Fibroblast of skin of right quadriceps (primary cell): ENCODE data around the gene MYOCD.

Source experiments
- DNase-seq: peaks from one replicate; pipeline ENCODE4 v3.0.0-alpha.2; 2013

Gene MYOCD

DNA sequence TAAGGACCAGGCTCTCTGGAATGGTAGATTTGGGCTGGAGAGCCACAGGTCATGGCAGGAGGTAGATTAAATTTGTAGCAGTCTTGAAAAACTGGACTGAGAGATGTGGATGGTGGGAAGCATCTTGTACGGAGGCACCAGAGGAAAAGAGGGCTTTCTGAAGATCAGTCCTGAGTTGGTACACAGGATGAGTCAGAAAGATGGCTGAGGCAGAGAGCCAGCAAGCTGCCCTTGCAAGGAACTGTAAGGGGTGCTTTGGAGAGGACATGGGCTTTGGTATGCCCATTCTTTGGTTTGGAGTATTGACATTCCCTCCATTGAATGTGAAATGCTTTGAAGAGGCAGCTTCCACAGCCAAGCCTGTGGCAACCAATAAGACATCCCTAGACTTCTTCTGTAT lies 55.9 kb downstream of the MYOCD start:
- no peak for DNase-seq

DNA sequence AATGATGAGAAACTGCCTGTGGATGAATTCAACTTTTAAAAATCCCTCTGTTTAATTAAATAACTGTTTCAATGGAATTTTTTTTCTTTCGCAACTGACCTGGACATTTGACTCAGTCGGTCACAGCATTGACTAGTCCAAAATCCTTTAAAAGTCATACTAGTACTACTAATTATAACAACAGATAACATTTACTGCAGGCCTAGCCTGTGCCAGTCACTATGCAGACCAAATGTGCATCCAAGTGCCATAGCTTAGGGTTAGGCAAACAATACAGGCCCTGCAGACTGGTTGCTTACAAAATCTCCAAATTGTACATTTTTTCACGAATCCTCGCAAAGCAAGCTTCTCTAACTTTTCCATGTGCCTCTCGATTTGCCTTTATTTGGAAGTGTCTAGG lies 56.6 kb downstream of the MYOCD start:
- no peak for DNase-seq

DNA sequence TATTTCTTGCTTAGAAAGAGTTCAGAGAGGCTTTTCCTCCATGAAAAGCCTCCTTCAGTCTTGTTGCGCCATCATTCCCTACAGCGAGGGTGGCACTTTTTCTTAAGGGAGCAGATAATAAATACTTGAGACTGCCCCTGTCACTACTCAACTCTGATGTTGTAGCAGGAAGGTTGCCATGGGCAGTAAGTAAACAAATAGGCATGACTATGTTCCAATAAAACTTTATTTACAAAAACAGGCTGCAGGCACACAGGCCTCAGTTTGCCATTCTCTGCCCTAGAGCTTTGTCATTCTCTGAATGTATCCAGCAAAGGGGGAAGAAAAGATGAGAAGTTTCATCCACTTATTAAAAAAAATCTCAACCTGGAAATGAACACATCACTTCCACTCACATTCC lies 60.4 kb downstream of the MYOCD start:
- DNase-seq = no peak

DNA sequence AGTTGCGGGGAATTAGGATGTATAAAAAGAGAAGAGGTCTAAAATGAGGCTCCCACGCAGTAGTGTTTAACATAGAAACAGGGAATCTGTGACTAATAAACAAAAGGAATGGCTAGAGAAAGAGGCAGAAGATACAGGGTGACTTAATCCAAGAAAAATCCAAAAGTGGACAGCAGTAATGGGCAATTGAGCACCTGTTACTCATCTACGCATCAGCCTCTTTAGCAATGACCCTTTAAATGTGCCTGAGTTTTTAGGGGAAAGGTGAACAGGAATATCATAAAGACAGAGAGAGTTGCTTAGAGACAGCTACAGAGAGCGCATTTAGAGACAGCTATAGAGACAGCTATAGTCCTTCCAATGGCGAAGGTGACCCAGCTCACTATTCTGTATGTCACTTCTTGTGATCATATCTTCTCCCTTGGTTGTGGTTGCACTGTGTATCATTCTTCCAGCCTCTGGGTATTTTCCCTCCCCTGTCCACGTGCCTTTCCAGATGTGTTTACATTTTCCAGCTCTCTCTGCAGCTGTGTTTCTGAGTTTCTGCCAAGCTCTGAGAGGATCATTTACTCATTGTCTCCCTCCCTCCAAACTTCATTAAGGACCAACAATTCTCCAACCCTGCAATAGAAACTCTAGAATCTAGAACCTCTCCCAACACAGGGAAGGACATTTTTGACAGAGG lies 61.5 kb downstream of the MYOCD start:
- DNase-seq = peak; percentile 29

DNA sequence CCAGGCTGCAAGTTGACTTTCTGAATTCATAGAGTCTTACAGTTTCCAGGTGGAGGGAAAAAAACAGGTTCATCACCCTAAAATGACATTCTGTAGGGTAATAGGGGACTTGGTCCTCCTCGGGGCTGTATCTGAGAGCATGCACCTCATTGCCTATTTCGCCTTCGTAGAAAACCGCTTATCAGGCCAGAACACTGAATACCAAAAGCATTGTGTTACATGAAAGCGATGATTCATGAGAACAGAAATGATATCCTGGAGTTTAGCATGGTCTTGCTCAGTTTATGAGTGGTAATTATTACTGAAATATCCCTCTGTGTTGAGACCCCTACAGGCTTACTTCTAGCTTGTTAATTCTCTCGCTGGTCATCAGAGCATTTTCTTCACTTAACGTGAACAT lies 62.2 kb downstream of the MYOCD start:
- no peak for DNase-seq

DNA sequence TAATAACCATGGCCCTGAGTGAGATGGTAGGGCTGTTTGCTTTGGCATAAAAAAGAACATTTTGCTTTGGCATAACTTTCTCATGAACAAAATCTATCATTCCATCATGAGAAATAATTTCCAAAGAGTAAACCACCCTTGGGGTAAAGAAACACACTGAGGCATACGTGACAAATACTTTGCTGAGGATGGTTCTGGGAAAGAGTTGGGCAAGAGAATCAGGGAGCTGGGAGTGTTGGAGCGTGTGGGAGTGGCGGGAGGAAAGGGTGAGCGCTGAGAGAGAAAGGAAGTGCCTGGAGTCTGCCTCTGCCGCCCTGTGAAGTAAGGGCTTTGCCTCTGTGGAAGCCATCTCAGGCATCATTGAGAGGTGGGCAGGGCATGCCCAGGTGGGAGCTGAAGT lies 63.4 kb downstream of the MYOCD start:
- no peak for DNase-seq

DNA sequence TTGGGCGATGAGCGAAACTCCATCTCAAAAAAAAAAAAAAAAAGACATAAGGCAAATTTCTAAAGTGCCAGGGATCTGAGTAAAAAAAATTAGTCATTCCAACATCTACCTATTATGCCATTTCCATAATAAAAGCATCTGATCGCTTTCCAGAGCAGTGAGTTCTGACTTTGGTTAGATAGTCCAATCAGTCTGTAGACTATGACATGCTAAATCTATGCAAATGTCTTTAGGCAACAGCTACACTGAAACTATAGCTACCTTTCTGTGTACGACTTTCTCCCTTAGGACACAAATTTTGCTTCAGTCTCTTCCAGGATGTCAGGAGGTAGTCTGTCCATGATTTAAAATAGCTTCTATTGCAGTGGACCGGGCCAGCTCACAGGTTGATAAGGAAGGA lies 64.7 kb downstream of the MYOCD start:
- no peak for DNase-seq

DNA sequence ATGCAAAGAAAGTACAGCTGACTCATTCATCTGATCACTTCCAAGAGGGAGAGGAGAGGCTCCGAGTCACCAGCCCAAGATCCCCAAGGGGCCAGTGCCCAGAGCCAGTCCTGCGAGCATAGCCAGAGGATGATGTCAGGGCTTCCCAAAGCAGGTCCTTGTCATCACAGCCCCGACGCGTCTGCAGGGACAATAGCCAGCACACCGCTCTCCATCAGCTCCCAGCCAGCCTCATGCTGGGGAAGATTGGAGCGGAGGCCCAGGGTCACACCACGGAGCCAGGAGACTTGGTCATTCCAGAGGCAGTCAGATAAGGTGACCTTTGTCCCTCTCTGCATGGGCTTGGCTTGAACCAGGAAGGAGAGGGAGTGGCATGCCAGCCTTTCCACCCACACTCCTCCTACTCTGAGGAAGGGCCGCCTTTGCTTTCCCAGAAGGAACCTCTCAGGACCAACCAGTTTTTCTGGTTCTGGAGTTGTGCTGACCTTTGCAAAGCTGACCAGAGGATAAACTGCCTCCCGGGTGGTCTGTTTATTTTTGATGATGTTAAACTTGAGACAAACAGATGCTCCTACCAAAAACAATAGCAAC lies 65.3 kb downstream of the MYOCD start:
- peak; percentile 54 for DNase-seq

DNA sequence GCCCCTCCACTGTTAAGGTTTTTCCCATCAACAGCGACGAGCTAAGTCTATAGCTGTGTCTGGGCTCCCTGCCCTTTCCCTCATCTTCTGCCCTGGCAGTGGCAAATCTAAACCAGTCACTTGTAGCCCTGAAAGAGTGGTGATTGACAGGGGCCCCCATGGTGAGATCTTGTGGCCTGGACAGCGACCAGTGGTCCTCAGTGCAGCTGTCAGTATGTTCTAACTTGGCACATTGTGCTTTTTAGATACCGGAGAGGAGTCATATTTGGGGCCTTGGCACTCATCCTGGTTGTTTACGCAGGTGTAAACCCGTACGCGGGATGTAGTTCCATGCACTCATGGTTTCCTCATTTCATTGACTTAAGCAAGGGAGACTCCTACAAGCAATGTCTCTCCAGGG lies 66.1 kb downstream of the MYOCD start:
- DNase-seq = no peak

DNA sequence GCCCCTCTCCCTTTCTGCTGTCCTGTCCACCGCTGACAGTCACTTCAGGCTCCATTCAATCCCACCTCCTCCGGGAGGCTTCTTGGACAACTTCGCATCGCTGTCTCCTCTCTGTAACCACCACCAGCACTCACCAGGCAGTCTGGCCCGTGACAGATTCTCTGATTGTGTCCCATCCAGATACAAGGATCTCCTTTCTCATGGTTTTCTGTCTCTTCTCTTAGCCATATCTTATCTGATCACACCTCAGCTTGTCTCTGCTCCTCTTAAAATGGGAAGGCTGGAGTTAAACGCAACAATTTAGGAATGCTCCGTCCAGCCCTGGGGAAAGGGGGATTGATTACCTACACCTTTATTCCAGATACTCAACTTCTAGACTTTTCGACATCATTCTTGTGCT lies 66.7 kb downstream of the MYOCD start:
- DNase-seq = no peak

DNA sequence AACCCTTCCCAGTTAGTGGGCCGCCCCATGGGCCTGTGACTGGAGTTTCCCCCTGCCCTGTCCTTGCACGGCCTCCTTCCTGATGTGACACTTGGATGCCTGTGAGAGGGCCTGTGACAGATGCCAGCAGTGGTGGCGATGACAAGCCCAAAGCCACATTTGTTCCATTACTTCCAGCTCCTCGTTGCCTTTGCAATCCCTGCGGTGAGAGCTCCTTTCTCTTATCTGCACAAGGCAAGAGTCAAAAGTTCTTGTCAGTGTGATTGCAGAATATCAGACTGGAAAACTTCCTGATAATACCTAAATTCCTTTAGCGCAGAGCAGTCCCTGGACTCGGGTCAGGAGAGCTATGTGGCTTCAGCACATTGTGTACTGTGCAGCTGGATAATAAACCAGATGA lies 69.2 kb downstream of the MYOCD start:
- no peak for DNase-seq

DNA sequence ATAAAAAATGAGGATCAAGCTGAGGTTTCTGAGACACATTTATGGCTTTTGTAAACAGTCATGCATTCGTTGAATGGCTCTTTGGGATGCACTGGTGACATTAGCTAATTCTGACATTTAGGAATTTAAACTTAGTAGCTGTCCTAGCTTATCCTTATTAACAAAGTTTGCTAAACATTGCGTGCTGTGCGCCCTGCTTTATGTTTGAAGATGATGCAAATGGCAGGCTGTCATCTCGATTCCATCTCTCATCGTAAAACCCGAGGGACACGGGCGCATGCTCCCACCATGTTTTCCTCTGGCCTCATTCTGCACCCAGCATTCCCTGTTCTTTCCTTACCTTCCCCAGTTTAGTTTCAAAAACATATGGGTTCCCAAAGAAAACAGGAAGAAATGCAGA lies 69.8 kb downstream of the MYOCD start:
- DNase-seq = no peak

DNA sequence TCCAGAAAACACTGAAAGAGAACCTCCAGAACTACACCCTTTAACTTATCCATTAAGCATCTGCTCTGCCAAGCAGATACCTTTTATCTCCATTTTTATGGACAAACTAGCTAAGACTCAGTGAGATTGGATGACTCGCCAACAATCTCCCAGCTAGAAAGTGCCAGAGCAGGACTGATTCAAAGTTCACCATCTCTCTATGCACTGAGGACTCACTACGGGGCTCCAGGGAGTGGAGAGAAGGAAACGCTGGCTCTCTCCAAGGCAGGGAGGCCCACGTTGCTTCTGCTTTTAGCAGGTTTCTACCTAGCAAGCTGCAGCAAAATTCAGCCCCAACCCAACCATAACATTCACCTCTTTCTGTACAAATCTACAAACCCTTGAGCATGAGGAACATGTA lies 70.8 kb downstream of the MYOCD start:
- DNase-seq = no peak

DNA sequence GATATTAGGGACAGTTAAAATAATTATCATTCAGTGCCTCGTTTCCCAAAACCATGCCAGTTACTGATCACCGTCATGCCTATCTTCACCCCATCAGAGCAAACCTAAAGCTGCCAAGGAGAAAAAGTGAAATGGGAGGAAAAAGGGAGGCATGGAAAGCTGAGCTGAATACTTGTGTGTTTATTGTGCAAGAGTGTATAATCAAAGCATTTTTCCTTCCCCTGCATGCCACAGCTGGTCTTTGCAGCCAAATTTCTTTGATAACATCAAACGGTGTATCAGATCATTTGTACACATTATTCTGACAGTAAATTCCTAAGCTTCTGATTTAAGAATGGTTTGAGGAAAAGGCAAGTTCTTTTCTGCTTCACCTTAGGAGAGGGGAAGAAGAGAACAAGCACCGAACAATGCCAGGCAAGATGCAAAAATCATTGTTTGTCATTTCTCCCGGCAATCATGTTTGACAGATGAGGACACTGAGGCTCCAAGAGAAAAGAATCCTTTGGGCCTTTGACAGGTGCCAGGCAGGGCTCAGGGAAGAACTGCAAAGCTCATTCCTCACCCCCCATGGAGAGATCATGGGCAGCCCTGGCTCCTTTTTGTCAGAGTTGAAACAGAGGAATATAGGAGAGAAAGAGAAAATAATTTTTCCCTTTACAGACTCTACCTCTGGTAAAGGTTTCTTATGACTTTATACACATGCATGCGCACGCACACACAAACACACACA lies 72.2 kb downstream of the MYOCD start:
- no peak for DNase-seq

DNA sequence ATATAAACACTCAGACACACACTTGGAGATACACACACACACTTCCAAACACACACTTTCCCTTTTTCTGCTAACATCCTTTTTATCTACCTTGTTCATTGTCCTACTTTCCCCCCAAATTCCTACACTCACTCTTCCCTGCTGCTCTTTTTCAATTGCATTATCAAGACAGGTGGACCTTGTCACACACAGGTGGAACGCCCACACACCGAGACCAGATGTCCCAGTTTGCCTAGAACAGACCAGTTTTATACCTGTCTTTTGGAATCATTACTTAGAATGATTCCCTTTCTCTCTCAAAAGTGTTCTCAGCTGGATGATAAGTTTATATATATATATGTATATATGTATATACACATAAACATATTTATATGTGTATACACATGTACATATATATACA lies 72.9 kb downstream of the MYOCD start:
- no peak for DNase-seq

DNA sequence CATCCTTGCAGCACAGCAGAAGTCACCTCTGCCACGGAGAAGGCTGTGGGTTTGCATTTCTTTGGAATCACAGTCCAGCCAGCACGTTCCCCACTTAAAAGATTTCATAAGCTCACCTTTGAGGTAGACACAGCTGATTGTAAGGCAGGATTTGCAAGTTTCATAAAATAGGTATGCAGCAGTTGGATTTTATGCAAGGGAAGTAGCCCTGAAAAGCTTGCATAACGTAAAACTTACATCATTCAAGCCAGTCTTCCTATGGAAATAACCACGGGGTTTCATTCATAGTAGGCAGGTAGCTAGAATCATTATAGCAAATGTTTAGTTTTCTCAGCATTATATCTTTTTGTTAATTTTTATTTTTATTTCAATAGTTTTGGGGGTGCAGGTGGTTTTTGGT lies 73.8 kb downstream of the MYOCD start:
- DNase-seq = no peak

DNA sequence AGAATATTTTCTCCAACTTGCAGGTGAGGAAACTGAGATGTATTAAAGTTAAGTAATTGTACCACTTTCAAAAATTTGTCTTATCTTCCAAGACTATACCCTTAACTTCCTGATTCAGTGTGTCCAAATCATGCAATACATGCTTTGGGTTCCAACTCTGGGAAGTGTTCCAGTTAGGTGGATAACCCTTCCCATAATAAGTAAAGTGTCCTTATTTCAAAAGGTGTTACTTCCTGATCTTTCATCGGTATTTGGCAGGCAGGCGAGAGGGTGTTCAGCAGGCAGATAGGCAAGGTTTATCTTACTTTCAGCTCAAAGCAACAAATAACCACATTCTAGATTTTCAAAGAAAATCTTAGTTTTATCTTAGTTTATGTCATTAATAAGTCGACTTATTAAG lies 77.4 kb downstream of the MYOCD start:
- DNase-seq = no peak

DNA sequence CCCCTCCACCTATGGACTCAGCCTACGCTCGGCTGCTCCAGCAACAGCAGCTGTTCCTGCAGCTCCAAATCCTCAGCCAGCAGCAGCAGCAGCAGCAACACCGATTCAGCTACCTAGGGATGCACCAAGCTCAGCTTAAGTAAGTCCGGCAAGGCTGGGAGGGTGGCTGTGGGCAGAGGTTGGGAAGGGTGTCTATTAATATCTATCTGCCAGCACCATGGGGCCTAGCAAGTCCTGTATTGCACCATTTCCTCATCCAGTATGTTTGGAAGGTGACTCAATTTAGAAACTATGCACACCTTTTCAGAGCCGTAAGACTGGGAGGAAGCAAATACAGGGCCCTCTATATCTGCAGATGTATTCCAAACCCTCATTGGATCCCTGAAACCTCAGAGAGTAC lies 78.6 kb downstream of the MYOCD start:
- DNase-seq = peak; percentile 18

DNA sequence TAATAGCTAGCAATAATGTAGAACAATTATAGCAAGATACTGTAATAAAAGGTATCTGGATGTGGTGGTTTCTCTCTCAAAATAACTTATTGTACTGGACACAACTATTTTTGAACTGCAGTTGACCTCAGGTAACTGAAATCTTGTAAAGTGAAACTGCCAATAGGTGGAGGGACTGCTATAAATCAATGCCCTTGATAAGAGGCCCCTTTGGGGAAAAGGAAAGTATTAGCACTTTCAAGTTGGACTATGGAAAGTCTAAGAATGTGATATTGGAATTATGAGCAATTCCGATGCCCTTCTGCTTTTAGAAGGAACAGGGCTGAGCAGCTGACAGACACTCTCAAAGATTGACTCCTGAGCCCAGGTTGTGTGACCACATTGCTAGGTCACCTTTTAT lies 79.1 kb downstream of the MYOCD start:
- DNase-seq = no peak

DNA sequence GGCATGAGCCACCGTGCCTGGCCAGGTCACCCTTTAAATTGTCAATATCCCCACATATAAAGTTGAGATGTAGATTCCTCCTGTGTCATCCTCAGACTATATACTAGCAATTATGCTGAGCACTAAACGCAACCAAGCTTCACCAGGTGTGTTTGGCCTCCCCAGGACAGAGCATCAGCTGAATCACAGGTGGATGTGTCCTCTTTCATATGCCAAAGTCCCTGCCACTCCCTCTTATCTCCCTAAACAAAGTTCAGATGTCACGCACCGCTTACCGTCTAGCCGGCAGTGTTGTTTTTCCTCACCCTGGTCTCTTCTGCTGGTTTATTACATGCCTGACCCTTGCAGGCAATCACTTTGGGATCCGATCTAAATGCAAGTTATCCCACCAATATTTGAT lies 79.8 kb downstream of the MYOCD start:
- DNase-seq = no peak

DNA sequence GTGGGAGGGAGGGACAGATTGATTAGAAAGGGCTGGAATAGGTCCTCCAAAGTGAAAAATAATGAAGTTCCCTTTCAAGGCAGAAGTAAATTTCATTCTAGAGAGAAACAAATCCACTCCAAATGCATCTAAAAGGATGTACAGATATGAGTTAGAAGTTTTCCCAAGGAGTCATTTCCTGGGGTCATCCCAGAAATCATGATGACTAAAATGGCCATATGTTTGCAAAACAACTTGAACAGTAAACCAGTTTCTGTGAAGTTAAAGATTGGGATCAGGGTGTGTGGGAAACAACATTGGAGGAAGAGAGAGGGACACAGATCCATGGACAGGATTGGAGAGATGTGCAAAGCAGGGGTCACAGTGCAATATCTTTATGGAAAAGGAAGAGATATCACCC lies 91.1 kb downstream of the MYOCD start:
- peak; percentile 40 for DNase-seq

DNA sequence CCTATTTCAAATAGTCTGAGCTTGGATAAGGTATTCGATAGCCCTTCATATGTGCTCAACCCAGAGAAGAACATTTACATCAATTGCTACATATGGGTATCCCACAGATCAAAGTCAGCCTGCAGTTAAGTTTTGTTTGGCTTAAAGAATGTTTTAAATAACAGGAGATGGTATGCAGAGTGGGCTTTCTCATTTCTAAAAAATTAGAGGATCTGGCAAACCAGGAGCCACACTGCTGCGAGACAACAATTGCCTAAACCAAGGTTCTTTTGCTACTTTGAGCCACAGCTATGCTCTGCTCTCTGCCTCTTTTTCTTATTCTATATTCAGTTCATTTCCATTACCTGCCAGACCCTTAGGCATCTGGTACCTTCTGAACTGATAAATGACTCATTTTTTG lies 93.4 kb downstream of the MYOCD start:
- no peak for DNase-seq

DNA sequence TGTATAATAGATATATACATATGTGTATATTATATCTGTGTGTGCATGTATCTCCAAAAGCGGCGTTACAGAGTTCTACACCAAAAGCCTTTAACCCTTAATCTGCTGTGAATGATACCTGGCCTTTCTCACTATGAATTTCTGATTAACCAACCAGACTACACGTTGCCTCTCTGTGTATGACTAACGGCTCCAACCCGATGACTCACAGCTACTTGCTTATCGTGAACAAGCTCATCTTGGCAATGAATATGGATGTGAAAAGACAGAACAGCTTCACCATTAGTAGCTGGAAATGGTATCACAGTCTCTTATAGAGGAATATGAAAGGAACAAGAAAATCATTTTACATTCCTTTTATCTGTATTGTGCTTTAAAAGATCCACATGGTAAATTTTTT lies 99.9 kb downstream of the MYOCD start:
- DNase-seq = peak; percentile 75

DNA sequence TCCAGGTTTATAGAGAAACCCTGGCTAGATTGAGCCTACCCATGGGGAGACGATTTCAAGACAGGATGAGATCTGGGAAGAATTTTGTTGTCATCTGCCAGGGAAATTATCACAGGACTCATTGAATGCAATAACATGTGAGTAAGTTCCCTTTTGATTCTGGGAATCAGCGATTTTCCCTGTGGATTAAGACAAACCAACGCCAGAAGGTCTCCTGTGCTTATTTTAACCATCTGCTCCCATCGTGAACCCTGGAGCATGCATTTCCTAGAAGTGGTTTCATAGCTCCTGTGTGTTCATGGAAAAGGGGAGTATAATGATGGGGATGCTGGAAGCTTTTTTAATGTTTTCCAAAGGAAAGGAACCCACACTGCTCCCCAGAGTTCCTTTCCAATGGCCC lies 102.6 kb downstream of the MYOCD start:
- no peak for DNase-seq

DNA sequence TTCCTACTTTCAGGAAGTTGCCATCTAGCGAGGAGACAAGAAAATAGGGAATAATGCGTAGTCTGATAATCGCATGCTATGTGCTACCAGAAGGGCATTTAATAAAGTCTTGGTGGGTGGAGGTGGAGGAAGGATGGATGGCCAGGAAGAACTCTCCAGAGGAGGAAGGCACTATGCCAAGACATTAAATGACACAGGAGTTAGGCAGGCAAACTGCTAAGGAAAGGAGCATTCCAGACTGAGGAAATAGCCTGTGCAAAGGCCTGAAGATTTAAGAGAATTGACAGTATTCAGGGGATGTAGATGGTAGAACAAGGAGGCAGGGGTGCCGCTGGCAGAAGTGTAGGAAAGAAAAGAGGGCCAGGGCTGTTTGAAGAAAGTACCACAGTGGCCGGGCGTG lies 104.3 kb downstream of the MYOCD start:
- DNase-seq = peak; percentile 6
